Endometrial microvascular endothelial cells (primary cell): ENCODE results near the gene TCL1B. TPM values are rescaled to one million over a fixed set of nuclear protein-coding genes. Genes with fewer than 3 reads are reported as not detected.

Experiments
- in situ Hi-C: cut with HindIII; loops from 2 replicates; pipeline ENCODE4 v1.10.0; 2017; ENCODE audit warnings: low sequenced_read_pairs, low pct_unique_long_range_greater_than_20kb; ENCODE audit errors: inconsistent ontology term
- total RNA-seq: library from RNA; depleted of rRNA; stranded (reverse); fragments of >200 nt; gene quantifications from one replicate; pipeline ENCODE4 v1.2.3, GENCODE V29; 2015; ENCODE audit errors: inconsistent ontology term

The TCL1B gene
- total RNA-seq, 1 donor from 2014 or later: not detected

DNA sequence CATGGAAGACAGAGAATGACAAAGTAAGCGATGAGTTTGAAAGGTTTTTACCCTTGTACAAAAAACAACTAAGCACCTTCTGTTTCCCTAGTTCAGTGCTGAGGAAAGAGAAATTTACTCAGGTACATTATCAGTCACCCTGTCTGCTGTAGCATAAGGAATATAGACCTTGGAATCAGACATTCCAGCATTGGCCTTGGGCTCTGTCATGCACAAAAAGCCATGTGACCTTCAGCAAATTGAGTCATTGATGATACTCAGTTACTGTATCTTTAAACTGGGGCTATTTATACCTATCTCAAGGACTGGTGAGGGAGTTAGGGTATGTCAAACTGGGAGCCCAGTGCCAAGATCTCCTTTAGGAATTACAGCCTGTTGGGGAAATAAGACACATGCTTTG lies 47.0 kb downstream of the TCL1B start:
- in situ Hi-C loops: no loop called here

DNA sequence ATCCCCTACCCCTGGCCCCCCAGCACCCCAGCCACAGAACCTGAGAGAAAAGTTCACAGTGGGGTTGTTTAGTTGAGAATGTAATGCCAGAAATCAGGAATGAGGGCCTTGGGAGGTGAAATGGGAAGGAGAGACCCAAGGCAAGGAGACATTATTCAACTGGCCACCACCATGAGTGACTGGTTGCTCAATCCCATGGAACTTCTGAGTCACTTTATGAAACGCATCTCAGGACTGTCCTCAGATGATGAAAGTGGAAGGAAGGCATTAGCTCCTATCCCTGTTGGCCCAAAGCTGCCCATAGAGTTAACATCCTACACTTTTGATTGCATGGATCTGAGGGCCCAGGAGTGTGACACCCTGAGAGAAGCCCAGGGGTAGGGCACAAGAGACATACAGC lies 53.1 kb downstream of the TCL1B start:
- in situ Hi-C loops: no loop called here

DNA sequence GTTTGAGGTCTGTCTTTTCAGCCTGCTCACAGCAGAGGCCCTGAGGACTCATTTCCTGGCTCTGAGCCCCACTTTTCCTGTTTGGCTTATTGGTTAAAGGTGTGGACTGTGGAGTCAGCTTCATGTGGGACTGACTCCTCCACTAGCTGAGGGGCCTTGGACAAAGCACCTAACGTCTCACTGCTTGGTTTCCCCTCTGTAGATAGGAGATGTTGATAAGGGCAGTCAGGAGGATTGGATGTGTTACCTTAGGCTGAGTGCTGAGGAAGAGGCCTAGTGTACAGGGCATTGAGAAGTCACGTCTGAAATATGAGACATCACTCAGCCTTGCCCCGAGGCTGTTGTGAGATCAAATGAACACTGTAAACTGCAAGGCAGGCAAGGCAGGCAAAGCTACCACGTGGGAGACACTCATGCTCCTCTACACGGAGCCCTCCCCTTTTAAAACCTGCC lies 54.8 kb downstream of the TCL1B start:
- in situ Hi-C loops: no loop called here

DNA sequence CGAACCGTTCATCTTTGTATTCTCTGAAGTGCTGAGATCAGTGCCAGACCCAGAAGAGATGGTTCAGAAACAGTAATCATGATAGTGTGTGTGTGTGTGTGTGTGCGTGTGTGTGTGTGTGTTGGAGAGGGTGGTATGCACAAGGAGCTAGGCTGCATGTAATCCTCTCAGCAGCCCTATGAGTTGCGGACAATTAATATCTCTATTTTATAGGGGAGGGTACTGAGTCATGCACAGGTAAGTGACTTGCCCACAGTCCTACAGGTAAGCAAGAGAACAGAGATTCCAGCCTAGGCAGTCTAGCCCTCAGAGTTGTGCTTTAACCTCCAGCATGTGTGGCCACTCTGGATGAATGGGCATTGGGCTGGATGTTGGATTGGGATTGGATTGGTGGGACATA lies 55.6 kb downstream of the TCL1B start:
- in situ Hi-C loops: no loop called here

Other genes with a start within 250 kb of the TCL1B start
- 10.2 TPM for gene SYNE3, start 169.8 kb upstream of the TCL1B start, total RNA-seq
- gene GLRX5, start 151.4 kb upstream of the TCL1B start, total RNA-seq: 65.0 TPM
- not detected for gene TCL1A, start 27.7 kb downstream of the TCL1B start, total RNA-seq
- not detected for gene TUNAR, start 190.4 kb downstream of the TCL1B start, total RNA-seq